Cardiac fibroblast (primary cell): ENCODE measurements around the gene DNAJC17.

ENCODE experiments used
- DNase-seq, 2 donors: peaks; one replicate each; pipeline versions ENCODE4 v3.0.0 to v3.0.0-alpha.2; 2010; ENCODE audit warnings: low read depth in 2 of 2
- H3K4me3 ChIP-seq, 2 donors: replicated peaks in 1 of 2; 1 replicate in 1 of 2; 2 replicates in 1 of 2; pipeline ENCODE4 v1.5.1; 2011; ENCODE audit warnings: low read depth in 2 of 2, low read length in 2 of 2, mild to moderate bottlenecking in 2 of 2, moderate library complexity in 1 of 2
- CTCF ChIP-seq: IDR thresholded peaks from one replicate; pipeline ENCODE4 v1.5.1; 2011; ENCODE audit warnings: low read depth, mild to moderate bottlenecking, low read length, inconsistent platforms

The DNAJC17 gene

GRCh38 chr15:40843885-40844695 lies 36.8 kb upstream of the DNAJC17 start, which contains the start of gene SPINT1:
TSS of gene SPINT1 (plus strand) at chr15:40844048. CDS start at chr15:40844555, 507 bp downstream.
- DNase-seq = no peak
- peak within 1 kb of the TSS; percentile 40 to 41 for H3K4me3 ChIP-seq
- no peak for TF ChIP-seq CTCF

DNA sequence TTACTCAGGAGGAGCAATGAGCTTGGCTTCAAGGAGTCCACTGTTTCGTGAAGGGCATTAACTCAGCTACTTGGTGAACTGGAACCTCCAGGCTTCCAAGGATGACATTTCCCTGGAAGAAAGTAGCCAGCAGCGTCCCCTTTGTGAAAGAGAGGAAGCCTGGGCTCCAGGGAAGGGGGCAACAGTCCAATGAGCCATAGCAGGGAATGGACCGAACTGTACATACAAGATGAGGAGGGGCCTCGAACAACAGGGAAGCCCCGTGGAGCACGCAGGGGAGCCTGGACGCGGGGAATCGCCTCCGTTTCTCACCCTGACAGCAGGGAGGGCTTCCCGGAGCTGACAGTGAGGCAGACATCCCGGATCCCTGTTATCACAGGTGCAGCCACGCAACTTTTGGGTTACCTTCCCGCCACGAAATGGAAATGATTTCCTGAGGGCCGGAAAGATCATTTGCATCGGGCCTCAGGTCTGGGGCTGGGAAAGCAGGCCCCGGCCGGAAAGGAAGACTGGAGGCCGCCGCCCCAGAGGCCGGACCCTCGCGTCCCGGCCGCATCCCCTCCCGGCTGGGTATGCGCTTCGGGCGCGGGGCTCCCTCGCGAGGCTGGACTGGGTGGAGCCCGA lies 36.1 kb upstream of the DNAJC17 start:
- no peak for TF ChIP-seq CTCF
- no peak for DNase-seq
- peak overlapping the region in 1 of 2 donors; percentile 14 for H3K4me3 ChIP-seq

GRCh38 chr15:40841741-40842140 lies 34.5 kb upstream of the DNAJC17 start:
- DNase-seq = no peak
- no peak overlapping the region for H3K4me3 ChIP-seq
- no peak for TF ChIP-seq CTCF

DNA sequence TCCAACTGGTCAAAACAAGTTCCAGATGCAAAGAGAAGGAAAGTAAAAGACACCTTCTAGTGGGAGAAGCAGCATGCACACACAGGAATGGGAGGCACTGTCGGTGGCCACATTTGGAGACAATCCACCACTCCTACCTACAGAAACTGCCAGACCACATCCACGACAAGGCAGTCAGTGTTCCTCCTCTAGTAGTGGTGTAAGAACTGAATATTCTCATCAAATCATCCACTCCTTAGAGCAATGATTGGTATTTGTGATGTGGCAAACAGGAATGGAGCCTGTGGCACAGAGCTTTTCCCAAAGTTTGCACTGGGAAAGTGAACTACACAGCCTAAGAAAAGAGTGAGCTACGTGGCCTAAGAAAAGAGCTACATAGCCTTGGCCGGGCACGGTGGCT lies 31.5 kb upstream of the DNAJC17 start:
- H3K4me3 ChIP-seq = no peak overlapping the region
- no peak for TF ChIP-seq CTCF
- no peak for DNase-seq

DNA sequence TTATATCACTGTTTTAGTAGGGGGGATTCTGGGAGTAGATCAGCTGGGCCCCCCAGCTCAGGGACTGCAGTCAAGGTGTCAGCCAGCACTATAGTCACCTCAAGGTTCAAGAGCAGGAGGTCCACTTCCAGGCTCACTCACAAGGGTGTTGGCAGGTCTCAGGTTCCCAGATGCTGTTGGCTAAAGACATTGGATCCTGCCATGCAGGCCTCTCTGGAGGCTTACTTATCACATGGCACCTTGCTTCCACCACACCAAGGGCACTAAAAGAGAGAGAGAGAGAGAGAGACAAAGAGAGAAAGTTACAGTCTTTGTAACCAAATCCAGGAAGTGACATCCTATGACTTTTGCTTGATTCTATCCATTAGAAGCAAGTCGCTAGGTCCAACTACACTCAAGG lies 28.7 kb upstream of the DNAJC17 start:
- DNase-seq = no peak
- no peak overlapping the region for H3K4me3 ChIP-seq
- TF ChIP-seq CTCF = no peak

DNA sequence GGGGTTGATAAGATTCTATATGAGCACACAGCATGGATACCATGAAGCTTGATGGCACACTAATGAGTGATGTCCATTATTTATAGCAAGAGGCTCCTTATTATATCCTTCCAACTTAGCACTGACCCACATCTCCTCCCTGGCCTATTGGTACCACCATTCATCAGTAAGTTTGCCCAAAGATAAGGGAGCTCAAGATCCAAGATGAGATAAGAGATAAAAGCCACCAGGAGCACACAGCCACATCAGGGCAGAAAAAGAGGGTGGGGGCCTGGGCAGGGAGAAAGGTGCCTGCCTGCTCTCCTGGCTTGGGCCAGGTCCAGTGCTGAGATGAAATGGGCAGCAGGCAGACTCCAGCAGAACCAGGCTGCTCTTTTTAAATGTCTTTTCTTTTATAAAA lies 25.6 kb upstream of the DNAJC17 start:
- no peak for DNase-seq
- TF ChIP-seq CTCF = no peak
- no peak overlapping the region for H3K4me3 ChIP-seq
